ENCODE measurements around the gene GPX1.

Gene GPX1

GRCh38 chr3:49310677-49311076 lies 47.5 kb downstream of the GPX1 start:
- no peak for DNase-seq
